ENCODE data around the gene CALML3.
A peak's percentile ranks its signal among the peaks of the same experiment; 100 is the strongest.

CALML3 gene

GRCh38 chr10:5506246-5506645 is 18.5 kb upstream of the CALML3 start:
- DNase-seq: no peak

GRCh38 chr10:5506751-5507648 is 17.8 kb upstream of the CALML3 start:
- DNase-seq: no peak

- no peak for DNase-seq
Observed at GRCh38 chr10:5507649-5508131, 17.1 kb upstream of the CALML3 start.

DNA sequence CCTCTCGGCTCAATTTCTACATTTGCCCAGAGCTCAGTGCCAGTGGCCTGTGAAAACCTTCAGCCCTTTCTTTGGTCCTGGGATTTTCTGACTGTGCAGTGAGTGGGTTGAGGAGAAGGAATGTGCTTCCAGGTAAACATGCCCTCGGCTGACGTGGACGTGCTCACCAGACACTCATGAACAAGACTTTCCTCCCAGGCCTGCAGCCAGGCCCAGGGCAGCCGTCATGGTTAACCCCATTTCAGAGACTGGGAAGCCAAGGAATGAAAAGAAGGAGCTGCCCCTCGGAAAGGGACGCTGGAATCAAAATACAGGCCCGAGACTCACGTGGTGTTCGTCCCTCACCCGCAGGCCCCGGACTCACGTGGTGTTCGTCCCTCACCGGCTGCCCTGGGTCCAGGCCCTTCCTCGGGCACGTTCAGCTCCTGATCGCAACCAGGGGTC is 16.6 kb upstream of the CALML3 start:
- no peak for DNase-seq

DNA sequence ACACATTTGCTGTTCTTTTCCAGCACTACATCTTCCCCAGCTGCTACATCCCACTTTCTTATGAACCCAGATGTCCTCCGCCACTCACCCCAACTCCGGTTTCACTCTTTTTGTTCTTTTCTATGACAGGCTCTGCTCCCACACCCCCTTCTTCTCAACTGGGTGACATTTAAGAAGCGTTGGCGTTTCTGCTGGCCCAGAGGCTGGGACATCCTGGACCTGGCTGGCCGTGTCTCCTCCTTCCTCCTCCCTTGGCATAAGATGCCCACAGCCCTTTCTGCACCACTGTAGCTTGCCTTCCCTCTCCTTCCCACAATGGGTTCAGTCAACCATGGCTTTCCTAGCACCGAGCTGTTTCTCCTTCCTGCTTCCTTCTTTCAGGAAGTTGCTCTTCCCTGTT is 16.0 kb upstream of the CALML3 start:
- no peak for DNase-seq

GRCh38 chr10:5509236-5509635 is 15.5 kb upstream of the CALML3 start:
- no peak for DNase-seq

DNA sequence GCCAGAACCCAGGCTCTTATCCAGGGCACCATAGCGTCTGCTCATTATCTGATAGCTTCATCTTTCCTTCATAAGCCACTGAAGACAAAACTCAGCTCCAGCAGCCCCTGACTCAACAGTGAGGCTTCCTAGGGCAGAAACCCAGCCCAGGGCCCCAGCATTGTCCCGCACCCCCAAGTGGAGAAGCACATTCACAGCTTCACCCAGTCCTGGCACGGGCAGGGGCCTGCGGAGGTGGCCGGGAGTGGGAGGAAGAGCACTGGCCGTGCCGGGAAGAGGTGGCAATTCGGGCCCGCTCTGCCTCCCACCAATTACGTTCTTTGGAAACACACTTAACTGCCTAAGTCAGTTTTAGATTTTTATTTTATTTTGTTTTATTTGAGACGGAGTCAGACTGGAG is 15.1 kb upstream of the CALML3 start:
- no peak for DNase-seq

- no peak for DNase-seq
Observed at GRCh38 chr10:5510281-5511072, 14.3 kb upstream of the CALML3 start.

GRCh38 chr10:5511231-5511884 is 13.4 kb upstream of the CALML3 start:
- DNase-seq: no peak

- DNase-seq: no peak
Observed at GRCh38 chr10:5511885-5512280, 12.9 kb upstream of the CALML3 start.

DNA sequence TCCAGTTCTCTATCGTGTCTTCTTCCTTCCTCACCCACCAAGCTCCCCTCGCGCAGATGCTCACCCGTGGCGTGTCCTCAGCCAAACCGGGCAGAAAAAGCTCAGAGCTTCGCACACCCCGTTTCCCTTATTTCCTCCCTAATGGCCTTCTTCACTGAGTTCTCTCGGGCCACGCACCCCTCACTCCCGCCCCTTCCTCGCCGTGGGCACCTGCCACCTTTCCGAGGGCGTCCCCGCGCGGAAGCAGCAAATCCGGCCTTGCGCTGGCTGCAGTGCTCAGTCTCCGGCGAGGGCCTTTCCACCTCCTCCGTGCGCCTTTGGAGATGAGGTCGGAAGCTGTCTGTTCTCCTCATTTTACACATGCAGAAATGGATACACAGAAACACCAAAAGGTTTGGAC is 12.4 kb upstream of the CALML3 start:
- DNase-seq: no peak

DNA sequence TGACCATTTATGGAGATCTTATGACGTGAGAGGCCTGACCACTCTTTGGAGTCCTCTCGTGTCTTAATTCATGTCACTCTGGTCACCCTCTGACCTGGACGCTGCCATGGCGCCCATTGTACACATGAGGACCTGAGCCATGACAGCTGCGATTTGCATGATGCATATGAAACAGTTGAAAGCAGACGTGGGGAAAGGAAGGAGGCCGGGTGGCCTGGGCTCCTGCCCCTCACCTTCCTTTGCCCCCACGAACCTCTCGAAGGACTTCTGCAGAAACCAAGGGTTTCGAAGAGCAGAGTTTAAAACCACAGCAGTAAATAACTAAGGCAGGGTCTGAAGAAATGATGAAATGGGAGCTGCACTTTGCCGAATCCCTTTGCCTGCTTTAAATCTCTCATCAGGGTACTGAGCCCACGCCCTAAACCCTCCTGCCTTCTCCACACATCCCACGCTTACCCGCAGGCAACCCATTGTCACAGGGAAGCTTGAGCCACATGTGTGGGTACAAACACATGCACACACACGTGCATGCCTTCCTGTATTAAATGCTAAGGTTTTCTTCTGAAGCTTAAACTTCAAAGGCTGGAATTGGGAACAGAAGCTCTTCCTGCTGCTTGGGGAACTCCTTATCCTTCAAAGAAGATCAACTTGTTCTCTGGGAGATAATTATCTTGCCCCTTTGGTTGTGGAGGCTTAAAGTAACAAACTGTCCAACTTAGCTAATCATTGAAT is 11.7 kb upstream of the CALML3 start:
- peak in 27 of 56 donors; percentile 3 to 76 (median 27) for DNase-seq

DNA sequence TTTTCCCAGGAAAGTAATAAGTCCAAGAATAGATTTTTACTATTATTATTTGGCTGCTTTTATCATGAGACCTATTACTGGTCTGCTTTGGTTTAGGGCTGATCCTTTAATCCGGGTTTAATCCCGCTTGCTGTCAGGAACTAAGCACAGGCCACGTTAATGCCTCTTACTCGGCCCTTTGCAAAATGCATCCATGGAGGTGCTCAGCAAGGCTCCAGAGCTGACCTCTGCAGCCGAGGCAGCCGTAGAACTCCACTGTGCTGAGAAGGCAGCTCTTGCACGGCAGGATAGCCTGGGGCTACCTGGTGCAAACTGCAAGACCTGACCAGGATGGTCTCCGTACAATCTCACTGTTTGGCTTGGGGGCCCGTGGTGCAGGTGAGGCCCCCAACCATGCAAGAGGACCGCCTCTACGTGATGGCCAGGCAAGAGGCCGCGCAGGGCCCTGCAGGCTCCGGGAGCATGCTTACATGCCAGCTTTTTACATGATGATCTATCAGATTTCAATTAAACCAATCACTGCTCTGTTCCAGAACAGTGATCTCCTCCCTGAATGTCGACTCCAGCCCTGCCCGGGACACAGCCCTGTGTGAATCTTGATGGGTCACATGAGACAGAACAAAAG is 10.4 kb upstream of the CALML3 start:
- DNase-seq: no peak

DNA sequence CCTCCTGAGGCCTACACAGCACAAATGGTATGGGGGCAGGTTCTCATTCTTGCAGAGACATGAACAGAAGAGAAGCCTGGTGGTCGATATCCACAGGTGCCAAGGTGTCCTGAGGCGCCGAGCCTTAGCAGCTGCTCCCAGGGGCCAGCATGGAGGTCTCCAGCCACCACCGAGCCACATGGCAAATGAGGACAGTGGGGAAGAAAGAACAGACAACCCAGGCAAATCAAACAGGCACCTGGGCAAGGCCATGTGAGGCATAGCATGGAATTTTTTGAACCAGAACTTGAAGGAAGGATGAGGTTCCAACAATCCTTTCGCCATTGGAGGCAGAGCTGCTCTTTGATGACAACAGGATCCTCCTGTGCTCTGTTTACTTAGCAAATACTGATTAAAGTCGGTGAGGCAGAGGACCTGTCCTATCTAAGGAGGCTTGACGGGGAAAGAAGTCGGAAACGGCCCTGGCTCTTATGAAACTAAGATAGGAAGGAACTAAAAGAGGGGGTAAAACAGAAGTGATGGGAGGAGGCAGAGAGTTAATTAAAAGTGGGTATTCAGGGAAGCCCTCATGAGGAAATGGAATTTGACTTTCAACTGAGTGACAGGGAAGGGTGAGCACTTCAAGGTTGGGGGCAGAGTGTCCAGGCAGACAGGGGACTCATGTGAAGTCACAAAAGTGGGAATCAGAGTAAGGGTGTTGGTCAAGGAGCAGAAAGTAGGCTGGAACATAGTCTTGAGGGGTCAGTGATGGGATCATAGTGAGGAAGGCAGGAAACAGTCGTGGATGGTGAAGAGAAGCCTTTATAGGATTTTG is 8.6 kb upstream of the CALML3 start:
- DNase-seq: no peak

GRCh38 chr10:5517546-5517945 is 7.2 kb upstream of the CALML3 start:
- DNase-seq: no peak

- no peak for DNase-seq
Observed at GRCh38 chr10:5518143-5518542, 6.6 kb upstream of the CALML3 start.

GRCh38 chr10:5519054-5519453 is 5.7 kb upstream of the CALML3 start:
- no peak for DNase-seq

DNA sequence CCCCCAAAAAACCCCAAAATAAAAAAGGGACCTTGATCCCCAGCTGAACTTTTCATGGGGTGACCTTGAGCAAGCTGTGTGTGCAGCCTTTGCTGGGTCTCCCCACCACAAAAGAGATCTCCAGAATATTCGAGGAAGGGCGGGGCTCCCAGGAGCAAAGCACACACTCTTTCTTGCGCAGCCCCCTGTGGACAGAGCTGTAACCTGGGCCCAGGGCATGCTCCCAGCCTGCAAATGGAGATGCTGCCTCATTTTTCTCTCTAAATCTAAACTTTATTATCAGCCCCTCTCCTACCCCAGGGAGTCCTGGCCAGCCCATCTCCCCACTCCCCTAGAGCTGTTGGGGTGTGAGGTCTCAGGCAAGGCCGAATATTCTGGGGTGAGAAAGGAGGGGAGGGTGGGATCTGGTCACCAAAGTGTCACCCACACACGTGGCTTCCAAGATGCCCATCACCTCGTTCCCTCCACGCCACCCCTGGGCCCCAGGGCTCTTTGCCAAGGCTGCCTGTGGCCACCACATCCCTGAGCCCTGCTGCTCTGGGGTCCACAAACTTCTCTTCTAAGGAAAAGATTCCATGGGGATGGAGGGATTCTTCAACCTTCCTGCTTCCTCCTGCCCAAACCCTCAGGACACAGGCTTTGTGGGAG is 1.7 kb upstream of the CALML3 start:
- DNase-seq: no peak

Measured in nucleus accumbens (tissue), 56 donors.